Smooth muscle cell (in vitro differentiated cells): ENCODE measurements around the gene NPPA. TPM values are rescaled to one million over a fixed set of nuclear protein-coding genes. Genes with fewer than 3 reads are reported as not detected.

ENCODE experiments used
- DNase-seq: peaks from one replicate; lab custom pipeline; 2025; ENCODE audit not compliant: unreplicated experiment; lab: John Stamatoyannopoulos, UW
- H2AFZ ChIP-seq: fragments of 200-600 bp; sonication (generic); 2 replicates; pipeline ENCODE4 v1.6.0; 2016; ENCODE audit warnings: antibody characterized with exemption, low read depth, mild to moderate bottlenecking
- H3F3A ChIP-seq: fragments of 200-600 bp; sonication (generic); 2 replicates; pipeline ENCODE4 v1.6.0; 2017; ENCODE audit warnings: antibody characterized with exemption, low read depth
- H3K27ac ChIP-seq: fragments of 200-600 bp; sonication (generic); 2 replicates; pipeline ENCODE4 v1.5.1; 2016; ENCODE audit warnings: low read depth, mild to moderate bottlenecking
- H3K27me3 ChIP-seq: fragments of 200-600 bp; sonication (generic); 2 replicates; pipeline ENCODE4 v1.6.1; 2016; ENCODE audit warnings: low read depth, mild to moderate bottlenecking
- H3K36me3 ChIP-seq: fragments of 200-600 bp; sonication (generic); 2 replicates; pipeline ENCODE4 v1.5.1; 2016; ENCODE audit warnings: low read depth
- H3K4me1 ChIP-seq: fragments of 200-600 bp; sonication (generic); 2 replicates; pipeline ENCODE4 v1.5.1; 2016; ENCODE audit warnings: low read depth
- H3K4me2 ChIP-seq: fragments of 200-600 bp; sonication (generic); 2 replicates; pipeline ENCODE4 v1.6.0; 2016; ENCODE audit warnings: mild to moderate bottlenecking
- H3K4me3 ChIP-seq: fragments of 200-600 bp; sonication (generic); 2 replicates; pipeline ENCODE4 v1.5.1; 2016; ENCODE audit warnings: mild to moderate bottlenecking
- H3K79me2 ChIP-seq: fragments of 200-600 bp; sonication (generic); 2 replicates; pipeline ENCODE4 v1.6.0; 2016; ENCODE audit warnings: low read depth, mild to moderate bottlenecking
- H3K9ac ChIP-seq: fragments of 200-600 bp; sonication (generic); 2 replicates; pipeline ENCODE4 v1.6.0; 2016; ENCODE audit warnings: low read depth
- H3K9me3 ChIP-seq: fragments of 200-600 bp; sonication (generic); replicated peaks from 2 replicates; pipeline ENCODE4 v1.5.1; 2016; ENCODE audit warnings: low read depth
- H4K20me1 ChIP-seq: fragments of 200-600 bp; sonication (generic); 2 replicates; pipeline ENCODE4 v1.6.0; 2016; ENCODE audit warnings: low read depth
- WGBS: methylation state at CpG from one replicate; pipeline ENCODE4 v1.1.7; 2016; ENCODE audit warnings: low lambda C conversion rate; 5-methylcytosine and 5-hydroxymethylcytosine counted together
- polyA plus RNA-seq: library from polyadenylated mRNA; unstranded; fragments of >200 nt; fragmentation: Nextera tagmentation; extraction: Ambion mirVana; gene quantifications from 2 replicates; pipeline ENCODE4 v1.2.1, GENCODE V29; 2016
- total RNA-seq: library from RNA; depleted of rRNA; stranded (reverse); fragments of >200 nt; gene quantifications from 2 replicates; pipeline ENCODE4 v1.2.3, GENCODE V29; 2014
- TF ChIP-seq, protein P1 (sequence below): fragments of 200-600 bp; sonication (generic); IDR thresholded peaks from 2 replicates; pipeline ENCODE4 v1.5.1; 2017; ENCODE audit warnings: borderline replicate concordance, mild to moderate bottlenecking, antibody characterized with exemption; ENCODE audit not compliant: insufficient read depth, poor library complexity, severe bottlenecking

NPPA gene
- total and polyA plus RNA-seq, 2 experiments from 2014 or later = 0.48 TPM; not detected in 1

DNA sequence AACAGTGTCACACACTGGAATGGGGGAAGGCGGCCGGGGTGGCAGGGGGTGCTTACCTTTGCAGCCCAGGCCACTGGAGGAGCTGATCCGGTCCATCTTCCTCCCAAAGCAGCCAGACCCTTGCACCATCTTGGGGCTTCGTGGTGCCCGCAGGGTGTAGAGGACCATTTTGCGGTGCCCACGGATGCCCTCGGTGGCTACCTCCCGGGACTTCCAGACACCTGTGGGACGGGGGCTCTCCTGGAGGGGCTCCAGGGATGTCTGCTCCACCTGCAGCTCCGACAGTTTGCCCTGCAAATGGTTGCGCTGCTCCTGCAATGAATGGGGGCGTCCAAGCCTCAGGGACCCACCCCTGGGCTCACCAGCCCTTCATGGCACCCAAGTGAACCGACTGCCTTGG lies 10.6 kb upstream of the NPPA start:
- peaks cover 33% of the 10 kb centered on the region for H3K27me3 ChIP-seq
- H3K4me2 ChIP-seq = no peak overlapping the region
- H4K20me1 ChIP-seq = no peaks in the 10 kb centered on the region
- no peaks in the 10 kb centered on the region for H3F3A ChIP-seq
- H3K9me3 ChIP-seq = no peaks in the 10 kb centered on the region
- H3K4me3 ChIP-seq = no peak overlapping the region
- TF ChIP-seq, protein P1, sequence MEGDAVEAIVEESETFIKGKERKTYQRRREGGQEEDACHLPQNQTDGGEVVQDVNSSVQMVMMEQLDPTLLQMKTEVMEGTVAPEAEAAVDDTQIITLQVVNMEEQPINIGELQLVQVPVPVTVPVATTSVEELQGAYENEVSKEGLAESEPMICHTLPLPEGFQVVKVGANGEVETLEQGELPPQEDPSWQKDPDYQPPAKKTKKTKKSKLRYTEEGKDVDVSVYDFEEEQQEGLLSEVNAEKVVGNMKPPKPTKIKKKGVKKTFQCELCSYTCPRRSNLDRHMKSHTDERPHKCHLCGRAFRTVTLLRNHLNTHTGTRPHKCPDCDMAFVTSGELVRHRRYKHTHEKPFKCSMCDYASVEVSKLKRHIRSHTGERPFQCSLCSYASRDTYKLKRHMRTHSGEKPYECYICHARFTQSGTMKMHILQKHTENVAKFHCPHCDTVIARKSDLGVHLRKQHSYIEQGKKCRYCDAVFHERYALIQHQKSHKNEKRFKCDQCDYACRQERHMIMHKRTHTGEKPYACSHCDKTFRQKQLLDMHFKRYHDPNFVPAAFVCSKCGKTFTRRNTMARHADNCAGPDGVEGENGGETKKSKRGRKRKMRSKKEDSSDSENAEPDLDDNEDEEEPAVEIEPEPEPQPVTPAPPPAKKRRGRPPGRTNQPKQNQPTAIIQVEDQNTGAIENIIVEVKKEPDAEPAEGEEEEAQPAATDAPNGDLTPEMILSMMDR = no peak
- H3K27ac ChIP-seq = no peak overlapping the region
- WGBS = 90% methylated on average over 14 of the region's 14 CpGs
- no peaks in the 10 kb centered on the region for H3K36me3 ChIP-seq
- no peaks in the 10 kb centered on the region for H3K4me1 ChIP-seq
- H3K79me2 ChIP-seq = no peaks in the 10 kb centered on the region
- H2AFZ ChIP-seq = no peak overlapping the region
- H3K9ac ChIP-seq = no peak overlapping the region
- DNase-seq = no peak

DNA sequence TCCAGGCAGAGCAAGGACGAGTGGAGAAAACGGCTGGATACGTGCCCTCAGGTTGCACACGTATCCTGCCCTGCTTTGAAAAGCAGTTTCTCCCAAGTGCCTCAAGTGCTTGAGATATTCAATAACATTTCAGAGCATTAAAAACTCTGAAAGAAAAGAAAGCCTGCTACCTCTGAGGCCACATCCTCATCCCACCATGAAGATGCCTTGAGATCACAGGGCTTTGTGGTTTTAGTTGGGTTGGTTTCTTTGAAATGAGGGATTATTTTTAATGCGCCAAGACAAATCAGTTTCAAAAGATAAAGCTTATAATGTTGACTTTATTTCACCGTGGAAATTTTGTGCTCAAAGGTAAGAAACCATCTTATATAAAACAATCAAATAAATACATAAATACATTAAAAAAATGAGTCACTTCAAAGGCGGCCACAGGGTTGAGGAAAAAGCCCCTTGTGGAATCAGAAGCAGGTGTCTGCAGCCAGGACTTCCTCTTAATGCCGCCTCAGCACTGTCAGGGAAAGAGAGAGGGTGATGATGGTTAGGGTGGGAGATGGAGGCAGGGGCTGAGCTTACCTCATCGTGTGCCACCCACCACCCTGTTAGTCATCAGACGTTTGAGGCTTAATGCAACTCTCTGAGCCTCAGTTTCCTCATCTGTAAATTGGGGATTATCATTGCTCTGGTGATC lies 9.7 kb upstream of the NPPA start:
- H3K27me3 ChIP-seq = peaks cover 33% of the 10 kb centered on the region
- H3K9me3 ChIP-seq = no peaks in the 10 kb centered on the region
- H3K79me2 ChIP-seq = no peaks in the 10 kb centered on the region
- no peak for DNase-seq
- no peaks in the 10 kb centered on the region for H4K20me1 ChIP-seq
- no peaks in the 10 kb centered on the region for H3K36me3 ChIP-seq
- no peaks in the 10 kb centered on the region for H3K4me1 ChIP-seq
- H3F3A ChIP-seq = no peaks in the 10 kb centered on the region
- no peak overlapping the region for H3K9ac ChIP-seq
- TF ChIP-seq, protein P1 = no peak
- H3K4me2 ChIP-seq = no peak overlapping the region
- no peak overlapping the region for H2AFZ ChIP-seq
- no peak overlapping the region for H3K4me3 ChIP-seq
- H3K27ac ChIP-seq = no peak overlapping the region
- WGBS = 56% methylated on average over 10 of the region's 10 CpGs

DNA sequence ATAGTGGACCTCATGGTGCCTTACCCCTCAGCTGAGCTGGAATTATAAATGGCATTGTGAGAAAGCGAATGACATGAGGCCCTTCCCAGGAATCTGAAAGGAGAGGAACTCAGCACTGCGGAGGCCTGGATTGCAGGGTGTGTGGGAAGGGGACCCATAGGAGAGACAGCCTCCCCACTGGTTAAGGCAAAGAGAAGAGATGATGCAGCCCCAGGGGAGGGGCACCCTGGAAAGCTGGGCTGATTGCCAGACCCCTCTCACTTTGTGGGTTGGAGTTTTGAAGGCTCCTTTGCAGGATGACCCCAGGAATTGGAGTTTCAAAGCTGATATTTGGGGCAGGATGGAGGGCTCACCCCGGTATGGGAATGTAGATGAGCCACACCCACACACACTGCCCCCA lies 9.1 kb upstream of the NPPA start:
- H3K79me2 ChIP-seq = no peaks in the 10 kb centered on the region

More for the DNA sequence above, 9.1 kb upstream of the NPPA start:
- Histone ChIP-seq H3K36me3 (no peaks in the 10 kb centered on the region), H3F3A (no peaks in the 10 kb centered on the region), H3K4me3 (no peak overlapping the region), H3K4me1 (no peaks in the 10 kb centered on the region), H2AFZ (no peak overlapping the region), H4K20me1 (no peaks in the 10 kb centered on the region), H3K4me2 (no peak overlapping the region), H3K27ac (no peak overlapping the region), H3K9me3 (no peaks in the 10 kb centered on the region), H3K9ac (no peak overlapping the region), H3K27me3 (peaks cover 33% of the 10 kb centered on the region)
- WGBS = 70% methylated on average over 3 of the region's 3 CpGs
- DNase-seq = no peak
- TF ChIP-seq, protein P1 = no peak
